SK-N-SH treated with all-trans-retinoic acid at 6 μM for 48 hours (cell line): ENCODE results near the gene ABCG4.

ENCODE experiments used
- BACH2 ChIP-seq: fragments of 250-450 bp; sonication (Bioruptor Pico); IDR thresholded peaks from 2 replicates; pipeline ENCODE4 v1.9.0; 2021; ENCODE audit warnings: mild to moderate bottlenecking, borderline replicate concordance
- GLIS3 ChIP-seq: fragments of 250-450 bp; sonication (Bioruptor Pico); IDR thresholded peaks from 2 replicates; pipeline ENCODE4 v1.5.0; 2020; ENCODE audit warnings: mild to moderate bottlenecking, moderate library complexity
- ZFP3 ChIP-seq: fragments of 250-450 bp; sonication (Bioruptor Pico); IDR thresholded peaks from 2 replicates; pipeline ENCODE4 v1.5.0; 2020; ENCODE audit warnings: mild to moderate bottlenecking, moderate library complexity
- TF ChIP-seq, protein P1 (sequence below): fragments of 250-450 bp; sonication (Bioruptor Pico); IDR thresholded peaks from 2 replicates; pipeline ENCODE4 v1.8.0; 2021; ENCODE audit warnings: low read depth, mild to moderate bottlenecking, moderate library complexity, borderline replicate concordance

DNA sequence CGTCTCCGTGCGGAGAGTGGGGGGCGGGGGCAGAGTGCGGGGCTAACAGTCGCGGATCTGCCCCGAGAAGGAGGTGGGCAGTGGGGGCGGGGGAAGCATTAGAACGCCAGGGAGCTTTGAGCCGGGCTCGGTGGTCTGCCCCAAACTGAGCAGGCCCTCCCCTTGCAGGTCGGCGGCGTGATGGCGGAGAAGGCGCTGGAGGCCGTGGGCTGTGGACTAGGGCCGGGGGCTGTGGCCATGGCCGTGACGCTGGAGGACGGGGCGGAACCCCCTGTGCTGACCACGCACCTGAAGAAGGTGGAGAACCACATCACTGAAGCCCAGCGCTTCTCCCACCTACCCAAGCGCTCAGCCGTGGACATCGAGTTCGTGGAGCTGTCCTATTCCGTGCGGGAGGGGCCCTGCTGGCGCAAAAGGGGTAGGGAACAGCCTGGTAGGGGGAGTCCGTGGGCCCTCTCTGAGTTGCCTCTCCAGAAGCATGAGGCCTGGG, 979 bp downstream of the ABCG4 start:
- TF ChIP-seq GLIS3 (CRISPR knock-in tag) (no peak), BACH2 (CRISPR knock-in tag) (no peak), ZFP3 (no peak)
- TF ChIP-seq, protein P1, sequence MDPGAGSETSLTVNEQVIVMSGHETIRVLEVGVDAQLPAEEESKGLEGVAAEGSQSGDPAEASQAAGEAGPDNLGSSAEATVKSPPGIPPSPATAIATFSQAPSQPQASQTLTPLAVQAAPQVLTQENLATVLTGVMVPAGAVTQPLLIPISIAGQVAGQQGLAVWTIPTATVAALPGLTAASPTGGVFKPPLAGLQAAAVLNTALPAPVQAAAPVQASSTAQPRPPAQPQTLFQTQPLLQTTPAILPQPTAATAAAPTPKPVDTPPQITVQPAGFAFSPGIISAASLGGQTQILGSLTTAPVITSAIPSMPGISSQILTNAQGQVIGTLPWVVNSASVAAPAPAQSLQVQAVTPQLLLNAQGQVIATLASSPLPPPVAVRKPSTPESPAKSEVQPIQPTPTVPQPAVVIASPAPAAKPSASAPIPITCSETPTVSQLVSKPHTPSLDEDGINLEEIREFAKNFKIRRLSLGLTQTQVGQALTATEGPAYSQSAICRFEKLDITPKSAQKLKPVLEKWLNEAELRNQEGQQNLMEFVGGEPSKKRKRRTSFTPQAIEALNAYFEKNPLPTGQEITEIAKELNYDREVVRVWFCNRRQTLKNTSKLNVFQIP (CRISPR knock-in tag) = no peak
